GM13977 (cell line): Measurements from ENCODE around the gene RAPGEF2.

ENCODE experiments used
- DNase-seq: peaks from one replicate; pipeline ENCODE4 v3.0.0; 2012; ENCODE audit warnings: low spot score
- in situ Hi-C: fragments of 300-500 bp; cut with MboI; formaldehyde crosslinking; loops from one replicate; pipeline ENCODE4 v1.12.0; 2022; ENCODE audit warnings: low sequenced_read_pairs, low pct_unique_long_range_greater_than_20kb, mixed read lengths, inconsistent platforms; ENCODE audit not compliant: unreplicated experiment
- TF ChIP-seq, protein P1 (sequence below): IDR thresholded peaks from 2 replicates; pipeline ENCODE4 v1.5.1; 2012; ENCODE audit warnings: mild to moderate bottlenecking, control low read depth; ENCODE audit not compliant: insufficient read depth; ENCODE audit errors: extremely low read depth, missing control alignments

The RAPGEF2 gene

DNA sequence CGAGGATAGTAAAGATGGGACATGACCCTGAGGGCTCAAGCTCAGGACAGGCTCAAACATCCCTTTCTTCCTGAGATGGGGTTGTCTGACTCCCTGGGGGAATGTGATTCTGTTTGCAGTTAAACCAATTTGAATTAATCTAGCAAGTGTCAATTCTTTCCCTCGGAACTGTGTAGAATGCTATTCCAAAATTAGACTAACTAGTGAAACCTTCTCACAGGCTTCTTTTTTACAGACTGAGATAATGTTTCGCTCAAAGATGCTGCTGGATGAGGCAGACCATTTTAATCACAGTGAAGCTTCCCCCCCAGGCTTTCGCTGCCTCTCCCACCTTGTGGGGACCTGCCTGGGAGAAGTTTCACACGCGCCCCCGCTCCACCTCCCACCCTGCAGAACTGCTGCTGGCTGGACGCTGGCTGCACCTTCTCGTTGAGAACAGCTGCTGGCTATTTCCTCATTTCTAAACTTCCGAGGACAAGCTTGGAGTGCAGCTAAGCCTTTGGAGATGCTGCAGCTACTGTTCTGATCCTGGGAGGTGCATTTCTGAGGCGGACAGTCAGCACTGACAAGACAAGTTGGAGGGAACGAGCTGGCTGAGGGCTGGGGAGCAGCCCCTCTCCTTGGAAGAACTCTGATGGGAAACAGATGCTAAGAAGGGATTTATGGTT, 297.8 kb downstream of the RAPGEF2 start:
- TF ChIP-seq, protein P1, sequence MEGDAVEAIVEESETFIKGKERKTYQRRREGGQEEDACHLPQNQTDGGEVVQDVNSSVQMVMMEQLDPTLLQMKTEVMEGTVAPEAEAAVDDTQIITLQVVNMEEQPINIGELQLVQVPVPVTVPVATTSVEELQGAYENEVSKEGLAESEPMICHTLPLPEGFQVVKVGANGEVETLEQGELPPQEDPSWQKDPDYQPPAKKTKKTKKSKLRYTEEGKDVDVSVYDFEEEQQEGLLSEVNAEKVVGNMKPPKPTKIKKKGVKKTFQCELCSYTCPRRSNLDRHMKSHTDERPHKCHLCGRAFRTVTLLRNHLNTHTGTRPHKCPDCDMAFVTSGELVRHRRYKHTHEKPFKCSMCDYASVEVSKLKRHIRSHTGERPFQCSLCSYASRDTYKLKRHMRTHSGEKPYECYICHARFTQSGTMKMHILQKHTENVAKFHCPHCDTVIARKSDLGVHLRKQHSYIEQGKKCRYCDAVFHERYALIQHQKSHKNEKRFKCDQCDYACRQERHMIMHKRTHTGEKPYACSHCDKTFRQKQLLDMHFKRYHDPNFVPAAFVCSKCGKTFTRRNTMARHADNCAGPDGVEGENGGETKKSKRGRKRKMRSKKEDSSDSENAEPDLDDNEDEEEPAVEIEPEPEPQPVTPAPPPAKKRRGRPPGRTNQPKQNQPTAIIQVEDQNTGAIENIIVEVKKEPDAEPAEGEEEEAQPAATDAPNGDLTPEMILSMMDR = no peak
- in situ Hi-C loops = no loop called here
- no peak for DNase-seq

DNA sequence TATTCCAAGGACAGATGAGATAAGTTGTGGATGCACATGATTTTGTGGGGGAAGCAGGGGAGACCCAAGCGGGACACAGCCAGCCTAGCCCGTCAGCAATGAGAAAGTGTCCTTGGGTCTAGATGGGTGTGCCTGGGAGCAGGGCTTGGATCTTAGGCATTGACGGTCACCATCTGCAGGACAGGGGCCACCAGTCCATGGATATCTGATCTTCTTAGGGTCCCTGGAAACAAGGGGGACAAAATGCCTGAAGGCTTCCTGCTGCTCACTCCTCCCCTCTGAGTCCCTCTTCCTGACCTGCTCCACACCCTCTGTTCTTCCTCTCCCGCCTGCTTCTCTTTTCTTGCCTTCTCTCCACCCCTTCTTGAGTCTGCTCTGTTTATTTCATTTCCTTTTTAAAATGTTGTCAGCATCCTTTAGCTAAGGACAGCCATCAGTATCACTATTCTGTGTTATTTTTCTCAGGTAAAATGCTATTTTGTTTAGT, 298.4 kb downstream of the RAPGEF2 start:
- TF ChIP-seq, protein P1 = no peak
- DNase-seq = no peak
- in situ Hi-C loops = no loop called here

DNA sequence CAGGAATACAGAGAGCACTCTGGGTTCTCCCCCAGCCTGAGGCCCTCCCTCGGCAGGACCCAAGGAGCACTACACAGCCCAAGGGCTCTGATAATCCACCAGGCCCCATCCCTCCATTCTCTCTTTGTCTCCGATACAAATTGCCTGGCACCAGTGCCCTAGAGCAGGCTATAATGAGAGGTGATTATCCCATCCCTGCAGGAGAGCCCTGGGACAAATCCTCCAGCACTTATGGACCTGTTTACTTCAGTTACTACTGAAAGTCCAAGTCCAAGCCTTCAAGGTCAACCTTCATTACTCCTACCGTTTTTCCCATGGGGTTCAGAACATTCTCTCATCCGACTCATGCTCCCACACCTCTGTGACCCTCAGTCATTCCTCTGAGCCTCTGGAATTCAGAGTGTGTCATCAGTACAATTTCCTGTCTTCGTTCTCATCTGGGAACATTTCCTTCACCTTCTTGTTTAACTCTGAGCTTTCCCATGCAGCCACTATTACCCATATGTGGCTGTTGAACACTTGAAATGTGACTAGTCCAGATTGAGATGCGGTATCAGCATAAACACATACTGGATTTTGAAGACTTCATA, 299.0 kb downstream of the RAPGEF2 start:
- in situ Hi-C loops = no loop called here
- DNase-seq = no peak
- TF ChIP-seq, protein P1 = no peak
